ENCODE measurements around the gene CEBPA. TPM values are rescaled to one million over a fixed set of nuclear protein-coding genes. Genes with fewer than 3 reads are reported as not detected.
A peak's percentile ranks its signal among the peaks of the same experiment; 100 is the strongest.
"Not testable (repeated sequence)": the region's sequence is repeated elsewhere in the genome, so short reads cannot be mapped to it uniquely, and the experiment has no call there.

CEBPA gene
- total RNA-seq, 2 donors from 2014 or later, result 67.1 to 76.4 TPM

GRCh38 chr19:33324628-33325027 lies 22.3 kb upstream of the CEBPA start:
- Histone ChIP-seq H3K27ac (no peak overlapping the region), H3K9ac (ENCODE audit: low read depth in 2 of 2, low read length in 2 of 2) (no peak overlapping the region), H3K4me1 (no peaks in the 10 kb centered on the region), H3K27me3 (no peaks in the 10 kb centered on the region), H3K4me3 (no peak overlapping the region), H3K9me3 (no peaks in the 10 kb centered on the region), H3K36me3 (no peaks in the 10 kb centered on the region)
- intact Hi-C loops (cut with DNase I), result no loop called here
- peak; percentile 49 for DNase-seq
- no peak for TF ChIP-seq CTCF (IDR thresholded peaks at IDR 0.05)

GRCh38 chr19:33323093-33323820 lies 20.9 kb upstream of the CEBPA start:
- TF ChIP-seq CTCF (IDR thresholded peaks at IDR 0.05), result no peak
- no peaks in the 10 kb centered on the region for H3K9me3 ChIP-seq
- H3K36me3 ChIP-seq, result no peaks in the 10 kb centered on the region
- H3K4me1 ChIP-seq, result no peaks in the 10 kb centered on the region
- H3K27ac ChIP-seq, result no peak overlapping the region
- intact Hi-C loops (cut with DNase I), result no loop called here
- H3K4me3 ChIP-seq, result no peak overlapping the region
- DNase-seq, result no peak
- H3K9ac ChIP-seq (ENCODE audit: low read depth in 2 of 2, low read length in 2 of 2), result no peak overlapping the region
- H3K27me3 ChIP-seq, result no peaks in the 10 kb centered on the region

- Histone ChIP-seq H3K9ac (ENCODE audit: low read depth in 2 of 2, low read length in 2 of 2) (no peak overlapping the region), H3K27ac (no peak overlapping the region), H3K4me3 (no peak overlapping the region), H3K4me1 (no peaks in the 10 kb centered on the region), H3K36me3 (no peaks in the 10 kb centered on the region), H3K9me3 (no peaks in the 10 kb centered on the region), H3K27me3 (no peaks in the 10 kb centered on the region)
- DNase-seq, result no peak
- no peak for TF ChIP-seq CTCF (IDR thresholded peaks at IDR 0.05)
- intact Hi-C loops (cut with DNase I), result no loop called here
Observed at GRCh38 chr19:33320636-33321035, 18.3 kb upstream of the CEBPA start.

- H3K27me3 ChIP-seq; H3K9ac ChIP-seq (ENCODE audit: low read depth in 2 of 2, low read length in 2 of 2); H3K9me3 ChIP-seq; intact Hi-C loops (cut with DNase I); DNase-seq; H3K4me1 ChIP-seq; H3K4me3 ChIP-seq; H3K36me3 ChIP-seq: not testable (repeated sequence)
- H3K27ac ChIP-seq, result peak overlapping the region; percentile 84
Observed at GRCh38 chr19:33317991-33318390, 15.7 kb upstream of the CEBPA start.

GRCh38 chr19:33317517-33317916 lies 15.2 kb upstream of the CEBPA start:
- intact Hi-C loops (cut with DNase I), result no loop called here
- Histone ChIP-seq H3K4me3 (no peak overlapping the region), H3K27ac (peak overlapping the region; percentile 84), H3K4me1 (no peaks in the 10 kb centered on the region), H3K36me3 (no peaks in the 10 kb centered on the region), H3K27me3 (no peaks in the 10 kb centered on the region), H3K9ac (ENCODE audit: low read depth in 2 of 2, low read length in 2 of 2) (peak overlapping the region in 1 of 2 donors; percentile 66), H3K9me3 (no peaks in the 10 kb centered on the region)
- no peak for TF ChIP-seq CTCF (IDR thresholded peaks at IDR 0.05)
- no peak for DNase-seq

- no peaks in the 10 kb centered on the region for H3K27me3 ChIP-seq
- no peaks in the 10 kb centered on the region for H3K4me1 ChIP-seq
- no peak overlapping the region for H3K4me3 ChIP-seq
- peak overlapping the region in 1 of 2 donors; percentile 66 for H3K9ac ChIP-seq (ENCODE audit: low read depth in 2 of 2, low read length in 2 of 2)
- H3K27ac ChIP-seq, result peak overlapping the region; percentile 84
- no peaks in the 10 kb centered on the region for H3K9me3 ChIP-seq
- DNase-seq, result peak; percentile 79
- intact Hi-C loops (cut with DNase I), result no loop called here
- no peak for TF ChIP-seq CTCF (IDR thresholded peaks at IDR 0.05)
- H3K36me3 ChIP-seq, result no peaks in the 10 kb centered on the region
Observed at GRCh38 chr19:33316541-33317264, 14.4 kb upstream of the CEBPA start.

GRCh38 chr19:33312808-33313207 lies 10.5 kb upstream of the CEBPA start:
- intact Hi-C loops (cut with DNase I); H3K9me3 ChIP-seq; H3K27me3 ChIP-seq; H3K4me3 ChIP-seq; H3K4me1 ChIP-seq; H3K27ac ChIP-seq; H3K36me3 ChIP-seq; DNase-seq; H3K9ac ChIP-seq (ENCODE audit: low read depth in 2 of 2, low read length in 2 of 2): not testable (repeated sequence)
